CD4-positive, alpha-beta T cell (primary cell): ENCODE data around the gene BCAT1. TPM values are rescaled to one million over a fixed set of nuclear protein-coding genes. Genes with fewer than 3 reads are reported as not detected.

Source experiments
- ATAC-seq: fragments of 200-7000 bp; cut with Tn5 transposase; one replicate; pipeline ENCODE4 v1.10.0; 2022; ENCODE audit warnings: mild to moderate bottlenecking; ENCODE audit not compliant: poor library complexity
- CTCF ChIA-PET: fragments of 350-600 bp; sonication (Branson Sonifier 250); formaldehyde crosslinking; loops from one replicate; lab custom pipeline; 2021; ENCODE audit warnings: antibody characterized with exemption, inconsistent platforms; lab: Charles Lee
- POLR2A ChIA-PET: fragments of 350-600 bp; sonication (Branson Sonifier 250); formaldehyde crosslinking; loops from one replicate; lab custom pipeline; 2021; ENCODE audit warnings: antibody characterized with exemption, inconsistent platforms; lab: Charles Lee
- DNase-seq, 14 experiments: peaks; one replicate each; pipeline ENCODE4 v3.0.0-alpha.2; 2013 to 2020; ENCODE audit warnings: mixed read lengths in 2 of 14
- H3K27ac ChIP-seq, 2 donors: one replicate each; pipeline versions ENCODE4 v1.5.1 to v1.7.0; 2013; ENCODE audit warnings: low read length in 2 of 2, low read depth in 1 of 2, mild to moderate bottlenecking in 1 of 2
- H3K27me3 ChIP-seq, 2 experiments: 1 replicate in 1 of 2; 2 replicates in 1 of 2; pipeline versions ENCODE4 v1.6.1 to v1.7.0; 2013; ENCODE audit warnings: low read length in 2 of 2, control low read depth in 1 of 2, mild to moderate bottlenecking in 1 of 2, moderate library complexity in 1 of 2; ENCODE audit not compliant: insufficient read depth in 2 of 2, control insufficient read depth in 1 of 2
- H3K36me3 ChIP-seq: one replicate; pipeline ENCODE4 v1.6.1; 2013; ENCODE audit warnings: low read length, control low read depth; ENCODE audit not compliant: insufficient read depth
- H3K4me1 ChIP-seq: one replicate; pipeline ENCODE4 v1.6.1; 2013; ENCODE audit warnings: low read length, control low read depth; ENCODE audit not compliant: insufficient read depth
- H3K4me3 ChIP-seq: one replicate; pipeline ENCODE4 v1.5.1; 2013; ENCODE audit warnings: mild to moderate bottlenecking, low read length, moderate library complexity
- H3K9me3 ChIP-seq, 2 experiments: 1 replicate in 1 of 2; 2 replicates in 1 of 2; pipeline versions ENCODE4 v1.6.1 to v1.7.0; 2013; ENCODE audit warnings: low read length in 2 of 2, mild to moderate bottlenecking in 2 of 2, control low read depth in 1 of 2, moderate library complexity in 1 of 2; ENCODE audit not compliant: control insufficient read depth in 1 of 2, insufficient read depth in 1 of 2
- H3K27ac Mint-ChIP-seq: one replicate; pipeline ENCODE4 v1.8.0; 2020; ENCODE audit warnings: mixed read lengths
- H3K27me3 Mint-ChIP-seq: one replicate; pipeline ENCODE4 v1.8.0; 2021; ENCODE audit warnings: mixed read lengths
- H3K36me3 Mint-ChIP-seq: one replicate; pipeline ENCODE4 v1.8.0; 2021; ENCODE audit warnings: low read depth, mixed read lengths
- H3K4me1 Mint-ChIP-seq: one replicate; pipeline ENCODE4 v1.8.0; 2021; ENCODE audit warnings: low read depth, mixed read lengths
- H3K4me3 Mint-ChIP-seq: one replicate; pipeline ENCODE4 v1.8.0; 2020; ENCODE audit warnings: mild to moderate bottlenecking, mixed read lengths
- H3K9me3 Mint-ChIP-seq: one replicate; pipeline ENCODE4 v1.8.0; 2020; ENCODE audit warnings: mixed read lengths
- intact Hi-C, 2 experiments: fragments of 100-400 bp; cut with DNase I in 1 of 2; cut with micrococcal nuclease in 1 of 2; formaldehyde crosslinking; loops; one replicate each; pipeline versions ENCODE4 v1.15.1 to v1.9.0; 2023 to 2025; cut with DNase I, micrococcal nuclease
- total RNA-seq, 174 experiments: library from RNA in 2 of 174; stranded (reverse) in 2 of 174; gene quantifications; one replicate each; pipeline ENCODE4 v1.2.3 and lab custom pipeline; 2021 to 2026
- TF ChIP-seq, protein P1 (sequence below): fragments of 200-600 bp; IDR thresholded peaks from one replicate; pipeline ENCODE4 v1.8.0; 2022; ENCODE audit warnings: antibody characterized with exemption, mild to moderate bottlenecking

The BCAT1 gene
- total RNA-seq, 2 experiments from 2014 or later = 0.34 to 0.91 TPM

DNA sequence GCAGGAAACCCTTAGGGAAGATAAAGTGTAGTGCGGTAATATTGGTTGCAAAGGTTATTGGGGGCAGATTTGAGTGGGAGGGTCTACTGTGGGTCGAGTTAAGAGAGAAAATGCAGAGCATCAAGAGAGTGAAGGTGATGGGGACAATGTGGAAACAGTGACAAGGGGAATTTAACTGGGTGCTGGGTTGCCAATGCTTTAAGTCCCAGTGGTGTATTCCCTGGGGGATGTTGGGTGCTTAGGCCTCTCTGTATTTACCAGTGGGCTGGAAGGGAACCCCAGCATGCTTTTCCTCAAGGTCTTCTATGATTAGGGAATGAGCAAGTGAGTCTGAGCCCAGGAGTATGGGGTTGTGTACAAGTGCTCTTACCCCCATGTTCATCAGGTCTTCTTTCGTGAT, 10.6 kb downstream of the BCAT1 start:
- Histone ChIP-seq H3K36me3 (no peaks in the 10 kb centered on the region), H3K9me3 (no peaks in the 10 kb centered on the region), H3K4me3 (no peak overlapping the region), H3K4me1 (no peaks in the 10 kb centered on the region), H3K27me3 (peaks cover 0 to 12% of the 10 kb centered on the region in 2 experiments), H3K27ac (no peak overlapping the region)
- Mint-ChIP-seq H3K4me1 (peaks cover 7% of the 10 kb centered on the region), H3K4me3 (no peak overlapping the region), H3K27ac (no peak overlapping the region), H3K27me3 (peaks cover 20% of the 10 kb centered on the region), H3K9me3 (no peaks in the 10 kb centered on the region), H3K36me3 (no peaks in the 10 kb centered on the region)
- DNase-seq (no peak), ATAC-seq (no peak)
- intact Hi-C loops = no loop called here
- TF ChIP-seq, protein P1, sequence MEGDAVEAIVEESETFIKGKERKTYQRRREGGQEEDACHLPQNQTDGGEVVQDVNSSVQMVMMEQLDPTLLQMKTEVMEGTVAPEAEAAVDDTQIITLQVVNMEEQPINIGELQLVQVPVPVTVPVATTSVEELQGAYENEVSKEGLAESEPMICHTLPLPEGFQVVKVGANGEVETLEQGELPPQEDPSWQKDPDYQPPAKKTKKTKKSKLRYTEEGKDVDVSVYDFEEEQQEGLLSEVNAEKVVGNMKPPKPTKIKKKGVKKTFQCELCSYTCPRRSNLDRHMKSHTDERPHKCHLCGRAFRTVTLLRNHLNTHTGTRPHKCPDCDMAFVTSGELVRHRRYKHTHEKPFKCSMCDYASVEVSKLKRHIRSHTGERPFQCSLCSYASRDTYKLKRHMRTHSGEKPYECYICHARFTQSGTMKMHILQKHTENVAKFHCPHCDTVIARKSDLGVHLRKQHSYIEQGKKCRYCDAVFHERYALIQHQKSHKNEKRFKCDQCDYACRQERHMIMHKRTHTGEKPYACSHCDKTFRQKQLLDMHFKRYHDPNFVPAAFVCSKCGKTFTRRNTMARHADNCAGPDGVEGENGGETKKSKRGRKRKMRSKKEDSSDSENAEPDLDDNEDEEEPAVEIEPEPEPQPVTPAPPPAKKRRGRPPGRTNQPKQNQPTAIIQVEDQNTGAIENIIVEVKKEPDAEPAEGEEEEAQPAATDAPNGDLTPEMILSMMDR = no peak
- ChIA-PET CTCF (no interaction called here), POLR2A (no interaction called here)

DNA sequence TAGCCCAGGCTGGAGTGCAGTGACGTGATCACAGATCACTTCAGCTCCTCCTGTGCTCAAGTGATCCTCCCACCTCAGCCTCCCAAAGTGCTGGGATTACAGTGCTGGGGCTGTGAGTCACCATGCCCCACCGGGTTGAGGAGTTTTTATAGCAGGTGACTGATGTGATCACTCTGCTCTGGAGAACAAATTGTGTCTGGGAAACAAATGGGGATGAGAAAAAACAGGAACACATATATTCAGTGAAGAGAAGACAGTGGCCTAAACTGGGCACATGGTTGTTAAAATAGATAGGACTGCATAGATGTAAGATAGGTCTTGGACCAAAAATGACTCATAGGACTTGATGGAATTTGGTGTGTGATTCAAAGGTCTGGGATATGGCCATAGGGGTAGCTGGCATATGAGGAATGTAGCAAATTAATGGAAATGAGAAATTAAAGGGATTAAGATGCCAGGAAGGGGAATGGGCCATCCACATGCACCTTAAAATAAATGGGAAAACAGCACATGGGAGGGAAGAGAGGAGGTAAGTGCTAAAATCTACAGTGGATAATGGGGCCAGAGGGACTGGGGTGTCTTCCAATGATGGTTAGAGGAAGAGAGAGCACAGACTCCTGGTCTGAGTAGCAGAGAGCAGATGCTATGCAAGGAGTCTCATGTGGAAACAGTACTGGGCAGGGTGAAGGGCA, 11.2 kb downstream of the BCAT1 start:
- ATAC-seq (no peak), DNase-seq (no peak)
- H3K27ac Mint-ChIP-seq = no peak overlapping the region
- no peaks in the 10 kb centered on the region for H3K36me3 ChIP-seq
- H3K27ac ChIP-seq = no peak overlapping the region
- TF ChIP-seq, protein P1 = no peak
- H3K4me1 Mint-ChIP-seq = peaks cover 7% of the 10 kb centered on the region
- H3K4me3 ChIP-seq = no peak overlapping the region
- H3K27me3 ChIP-seq = peaks cover 0 to 12% of the 10 kb centered on the region in 2 experiments
- H3K9me3 Mint-ChIP-seq = no peaks in the 10 kb centered on the region
- no peak overlapping the region for H3K4me3 Mint-ChIP-seq
- H3K4me1 ChIP-seq = no peaks in the 10 kb centered on the region
- H3K36me3 Mint-ChIP-seq = no peaks in the 10 kb centered on the region
- ChIA-PET POLR2A (no interaction called here), CTCF (no interaction called here)
- no peaks in the 10 kb centered on the region for H3K9me3 ChIP-seq
- intact Hi-C loops = no loop called here
- H3K27me3 Mint-ChIP-seq = peaks cover 17% of the 10 kb centered on the region

DNA sequence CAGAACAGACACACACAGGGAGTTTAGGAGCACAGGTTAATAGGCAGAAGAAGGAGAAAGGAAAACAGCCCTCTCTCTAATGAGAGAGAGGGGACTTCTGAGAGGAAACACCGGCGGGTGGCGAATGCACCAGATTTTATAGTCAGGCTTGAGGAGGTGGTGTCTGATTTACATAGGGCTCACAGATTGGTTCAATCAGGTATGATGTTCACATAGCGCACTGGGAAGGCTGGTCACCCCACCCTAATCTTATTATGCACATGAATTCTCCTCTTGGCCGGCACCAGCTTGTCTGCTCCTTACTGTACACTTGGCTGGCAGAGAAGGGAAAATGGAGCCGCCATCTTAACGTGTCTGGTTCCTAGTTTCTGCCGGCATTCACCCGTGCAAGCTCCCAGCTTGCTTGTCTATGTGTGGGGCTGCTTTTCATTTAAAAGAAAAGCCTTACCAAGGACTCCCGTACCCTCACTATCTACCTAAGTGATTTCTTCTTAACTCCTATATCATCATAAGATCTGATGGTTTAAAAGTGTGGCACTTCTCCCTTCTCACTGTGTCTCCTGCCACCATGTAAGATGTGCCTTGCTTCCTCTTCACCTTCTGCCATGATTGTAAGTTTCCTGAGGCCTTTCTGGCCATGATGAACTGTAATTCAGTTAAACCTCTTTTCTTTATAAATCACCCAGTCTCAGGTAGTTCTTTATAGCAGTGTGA, 15.1 kb downstream of the BCAT1 start:
- ChIA-PET POLR2A (no interaction called here), CTCF (no interaction called here)
- ATAC-seq (no peak), DNase-seq (no peak)
- peaks cover 0 to 12% of the 10 kb centered on the region in 2 experiments for H3K27me3 ChIP-seq
- Mint-ChIP-seq H3K36me3 (no peaks in the 10 kb centered on the region), H3K27ac (no peak overlapping the region), H3K4me3 (no peak overlapping the region), H3K4me1 (peaks cover 10% of the 10 kb centered on the region), H3K9me3 (no peaks in the 10 kb centered on the region), H3K27me3 (no peaks in the 10 kb centered on the region)
- H3K9me3 ChIP-seq = no peaks in the 10 kb centered on the region
- H3K27ac ChIP-seq = no peak overlapping the region
- no peaks in the 10 kb centered on the region for H3K36me3 ChIP-seq
- intact Hi-C loops = no loop called here
- no peaks in the 10 kb centered on the region for H3K4me1 ChIP-seq
- TF ChIP-seq, protein P1 = no peak
- no peak overlapping the region for H3K4me3 ChIP-seq
